Measurements from ENCODE around the gene COPG1.
"Not testable (repeated sequence)": the region's sequence is repeated elsewhere in the genome, so short reads cannot be mapped to it uniquely, and the experiment has no call there.

COPG1 gene

GRCh38 chr3:129245641-129246306, 3.6 kb upstream of the COPG1 start:
- peak; percentile 60 for DNase-seq

- DNase-seq = no peak
These were observed 2.8 kb upstream of the COPG1 start for GRCh38 chr3:129246636-129247035.

- no peak for DNase-seq
These were observed 973 bp upstream of the COPG1 start for GRCh38 chr3:129248286-129248979.

- no peak for DNase-seq
These were observed 3.3 kb downstream of the COPG1 start for GRCh38 chr3:129252748-129253147.

GRCh38 chr3:129254536-129255230, 5.3 kb downstream of the COPG1 start:
- DNase-seq = no peak

- DNase-seq = no peak
These were observed 6.9 kb downstream of the COPG1 start for GRCh38 chr3:129256270-129256669.

GRCh38 chr3:129257609-129258008, 8.2 kb downstream of the COPG1 start:
- DNase-seq = no peak

- DNase-seq = no peak
These were observed 10.4 kb downstream of the COPG1 start for GRCh38 chr3:129259612-129260477.

- no peak for DNase-seq
These were observed 11.2 kb downstream of the COPG1 start for GRCh38 chr3:129260606-129261005.

GRCh38 chr3:129261894-129262293, 12.5 kb downstream of the COPG1 start:
- no peak for DNase-seq

GRCh38 chr3:129263161-129263910, 13.9 kb downstream of the COPG1 start:
- DNase-seq = no peak

GRCh38 chr3:129264994-129265393, 15.6 kb downstream of the COPG1 start:
- not testable (repeated sequence) for DNase-seq

GRCh38 chr3:129266651-129267050, 17.2 kb downstream of the COPG1 start:
- no peak for DNase-seq

GRCh38 chr3:129268396-129268795, 19.0 kb downstream of the COPG1 start:
- DNase-seq = no peak

GRCh38 chr3:129271674-129272073, 22.3 kb downstream of the COPG1 start:
- DNase-seq = no peak

GRCh38 chr3:129276385-129276784, 27.0 kb downstream of the COPG1 start:
- no peak for DNase-seq

- no peak for DNase-seq
These were observed 28.4 kb downstream of the COPG1 start for GRCh38 chr3:129277829-129278271.

- DNase-seq = peak; percentile 96
These were observed 29.1 kb downstream of the COPG1 start, which contains the start of gene HMCES for GRCh38 chr3:129278439-129278965. TSS of gene HMCES (plus strand) at chr3:129278870. CDS start at chr3:129279733, 863 bp downstream.

- peak; percentile 54 for DNase-seq
These were observed 29.8 kb downstream of the COPG1 start for GRCh38 chr3:129278966-129279906.

- no peak for DNase-seq
These were observed 30.8 kb downstream of the COPG1 start for GRCh38 chr3:129280183-129280582.

GRCh38 chr3:129281726-129282125, 32.3 kb downstream of the COPG1 start:
- DNase-seq = no peak
